ENCODE measurements around the gene ACSS1.

Gene ACSS1

GRCh38 chr20:25057234-25058050 lies 497 bp downstream of the ACSS1 start:
- DNase-seq: peak; percentile 72

DNA sequence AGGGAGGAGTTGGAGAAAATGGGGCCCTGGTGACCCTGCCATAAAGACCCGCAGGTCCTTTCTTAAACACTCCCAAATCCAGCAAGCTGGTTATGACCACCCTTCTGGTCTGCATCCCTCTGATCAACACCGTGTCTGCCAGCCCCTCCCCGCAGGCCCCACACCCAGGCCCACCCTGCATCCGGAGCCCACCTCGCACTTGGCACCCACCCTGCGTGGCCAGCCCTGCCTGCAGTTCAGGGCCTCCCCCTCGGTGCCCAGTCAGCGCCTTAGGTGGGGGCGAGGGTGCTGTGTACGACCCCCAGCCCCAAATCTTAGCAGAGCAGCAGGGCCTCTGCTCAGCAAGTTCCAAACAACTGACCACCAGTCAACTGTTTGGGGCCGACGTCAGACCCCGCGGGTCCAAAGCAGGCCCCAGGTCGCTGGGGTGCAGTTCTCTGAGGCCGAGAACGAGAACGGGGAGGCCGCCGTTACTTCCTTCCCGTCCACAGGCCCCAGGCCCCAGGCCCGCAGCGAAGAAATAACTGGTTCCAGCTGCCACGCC lies 1.2 kb downstream of the ACSS1 start:
- no peak for DNase-seq

- DNase-seq: no peak
Observed at GRCh38 chr20:25055711-25056495, 2.0 kb downstream of the ACSS1 start.

- peak; percentile 23 for DNase-seq
Observed at GRCh38 chr20:25054995-25055629, 2.8 kb downstream of the ACSS1 start.

DNA sequence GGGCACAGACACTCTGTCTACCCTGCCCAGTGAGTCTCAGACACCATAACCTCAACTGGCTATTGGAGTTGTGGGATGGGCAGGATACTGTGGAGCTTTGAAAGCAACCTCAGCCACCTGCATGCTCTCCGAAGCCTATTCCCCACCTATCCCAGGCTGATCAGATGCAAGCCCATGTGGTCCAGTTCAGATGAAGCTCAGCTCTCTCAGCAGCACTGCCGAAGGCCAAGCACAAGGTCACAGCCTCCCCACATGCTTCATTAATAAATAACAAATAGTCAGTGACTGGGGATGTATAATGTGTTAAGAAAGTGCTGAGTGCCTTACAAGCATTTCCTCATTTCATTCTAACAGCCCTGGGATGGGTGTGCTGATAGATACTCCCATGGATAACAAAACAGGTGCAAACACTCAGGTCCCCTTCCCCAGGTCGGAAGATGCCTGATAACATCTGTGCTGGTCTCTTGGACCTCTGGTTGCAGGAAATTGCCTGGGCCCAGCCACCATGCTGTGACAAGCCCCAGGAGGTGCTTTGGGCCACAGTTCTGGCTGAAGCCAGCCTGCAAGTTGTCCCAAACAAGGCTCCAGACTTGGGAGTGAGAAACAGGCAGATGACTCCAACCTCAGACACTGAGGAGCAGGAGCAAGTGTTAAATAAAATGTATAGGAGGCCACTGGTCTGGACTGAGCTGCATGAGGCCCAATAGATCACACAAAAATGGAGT lies 3.7 kb downstream of the ACSS1 start:
- DNase-seq: no peak

- DNase-seq: peak; percentile 5
Observed at GRCh38 chr20:25053255-25054031, 4.5 kb downstream of the ACSS1 start.

DNA sequence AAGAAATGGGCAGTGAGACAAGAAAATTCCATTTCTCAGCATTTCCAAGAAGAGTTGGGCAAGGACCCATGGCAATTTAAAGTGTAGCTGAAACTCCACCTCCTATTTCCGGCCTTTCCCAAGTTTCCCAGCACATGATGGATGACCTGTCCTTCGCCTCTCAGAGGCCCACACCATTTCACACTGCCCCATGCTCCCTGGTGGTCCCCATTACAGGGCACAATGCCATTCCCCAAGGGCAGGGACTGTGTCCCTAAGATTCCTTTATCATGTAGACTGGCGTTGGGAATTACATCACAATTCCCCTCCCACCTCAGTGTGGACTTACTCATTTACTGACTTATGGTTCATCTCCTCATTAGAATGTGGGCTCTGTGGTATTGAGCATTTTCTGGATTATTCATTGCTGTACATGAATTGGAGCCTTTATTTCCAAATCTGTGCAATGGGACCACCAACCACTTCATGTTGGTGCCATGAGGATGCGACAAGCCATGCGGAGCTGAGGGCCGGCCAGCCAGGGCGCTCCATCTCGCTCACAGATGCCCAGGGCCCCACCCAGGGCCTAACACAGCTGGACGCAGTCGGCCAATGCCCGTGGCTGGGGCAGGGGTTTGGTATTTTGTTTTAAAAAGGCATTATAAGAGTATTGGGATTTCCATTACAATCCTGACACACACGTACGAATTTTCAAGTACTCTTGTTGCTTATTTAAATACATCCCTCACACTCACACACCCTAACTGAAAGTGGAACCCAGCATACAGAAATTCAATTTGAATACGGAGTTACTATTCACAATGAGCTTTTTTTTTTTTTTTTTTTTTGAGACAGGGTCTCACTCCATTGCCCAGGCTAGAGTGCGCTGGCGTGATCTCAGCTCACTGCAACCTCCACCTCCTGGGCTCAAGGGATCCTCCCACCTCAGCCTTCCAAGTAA lies 5.4 kb downstream of the ACSS1 start:
- DNase-seq: no peak

DNA sequence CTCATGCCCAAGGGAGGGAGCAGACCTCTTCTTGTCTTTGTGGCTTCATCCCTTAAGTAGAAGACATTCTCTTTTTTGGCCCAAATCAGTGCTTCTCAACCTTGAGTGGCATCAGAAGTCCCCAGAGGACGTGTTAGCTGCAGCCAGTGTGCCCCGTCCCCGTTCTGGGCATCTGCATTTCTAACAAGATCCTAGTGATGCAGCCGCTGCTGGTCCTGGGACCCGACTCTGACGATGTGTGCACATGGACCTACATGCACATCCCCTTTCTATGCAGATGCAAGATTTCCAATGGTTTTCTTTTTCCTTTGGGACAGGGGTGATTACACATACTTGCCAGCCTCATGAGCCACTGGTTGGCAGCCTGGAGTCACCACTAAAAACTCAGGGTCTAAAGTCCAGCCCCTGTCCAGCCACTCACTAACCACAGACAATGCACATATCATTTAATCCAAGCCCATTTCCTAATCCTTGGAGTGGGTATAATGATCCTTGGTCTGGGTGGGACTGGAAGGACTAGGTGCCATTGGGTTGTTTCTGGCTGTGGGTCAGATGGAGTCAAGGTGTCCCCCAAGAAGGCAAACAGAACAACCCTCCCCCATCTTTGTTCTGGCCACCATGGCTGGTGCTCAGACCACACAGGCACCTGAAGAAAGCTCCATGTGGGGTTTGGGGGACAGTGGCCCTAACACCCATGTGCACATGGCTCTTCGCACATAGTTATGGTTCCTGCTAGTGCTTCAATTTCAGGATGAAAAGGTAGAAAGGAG lies 6.4 kb downstream of the ACSS1 start:
- DNase-seq: no peak

GRCh38 chr20:25050501-25051350 lies 7.2 kb downstream of the ACSS1 start:
- no peak for DNase-seq

DNA sequence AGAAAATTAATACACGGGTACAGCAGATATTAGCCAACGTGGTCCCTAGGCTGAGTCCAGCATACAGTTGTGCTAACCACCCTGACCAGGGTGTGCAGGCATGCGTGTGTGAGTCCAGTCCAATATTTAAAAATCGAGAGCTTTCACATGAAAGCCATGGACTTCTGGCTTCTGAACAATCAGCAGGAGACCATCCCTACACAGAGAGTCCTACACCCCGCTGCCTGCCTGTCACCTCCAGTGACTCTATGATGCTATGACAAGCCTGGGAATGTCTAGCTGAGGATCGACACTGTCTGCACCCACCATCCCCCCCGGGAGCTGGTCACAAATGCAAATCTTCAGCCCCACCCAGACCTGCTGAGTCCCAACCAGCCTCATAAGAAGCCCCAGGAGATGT lies 7.9 kb downstream of the ACSS1 start:
- DNase-seq: no peak

DNA sequence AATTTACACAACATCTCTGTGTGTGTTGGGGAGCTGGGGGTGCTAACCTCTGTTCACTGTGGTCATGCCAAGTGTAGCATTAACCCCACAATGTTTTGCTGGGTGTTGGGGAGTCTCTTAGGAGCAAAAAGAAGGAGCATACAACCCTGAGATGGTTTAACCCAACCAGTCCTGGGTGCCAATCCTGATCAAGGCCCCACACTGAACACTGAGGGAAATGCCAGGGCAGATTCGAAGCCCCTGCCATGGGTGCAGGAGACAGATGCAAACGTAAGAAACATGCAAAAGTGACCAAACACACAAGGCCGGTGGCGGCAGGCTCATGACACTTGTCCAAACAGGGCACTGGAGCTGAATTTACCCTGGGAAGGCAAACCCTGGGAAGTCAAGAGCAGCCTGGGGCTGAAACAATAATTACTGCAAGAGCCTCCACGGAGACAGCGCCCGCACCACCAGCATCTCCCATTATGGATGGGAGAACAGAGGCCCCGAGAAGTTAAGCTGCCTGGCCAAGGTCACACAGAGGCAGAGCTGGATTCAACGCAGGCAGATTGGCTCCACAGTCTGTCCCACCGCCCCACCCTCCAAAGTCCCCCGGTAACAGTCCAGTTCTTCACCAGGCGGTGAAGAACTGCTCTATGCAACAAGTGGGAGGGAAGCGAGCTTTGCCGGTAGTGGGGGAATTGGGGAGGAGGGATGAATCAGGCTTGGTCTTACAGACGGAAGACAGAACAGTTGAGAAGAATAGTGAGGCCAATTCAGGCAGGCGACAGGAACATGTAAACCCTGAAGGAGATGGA lies 8.5 kb downstream of the ACSS1 start:
- DNase-seq: no peak

DNA sequence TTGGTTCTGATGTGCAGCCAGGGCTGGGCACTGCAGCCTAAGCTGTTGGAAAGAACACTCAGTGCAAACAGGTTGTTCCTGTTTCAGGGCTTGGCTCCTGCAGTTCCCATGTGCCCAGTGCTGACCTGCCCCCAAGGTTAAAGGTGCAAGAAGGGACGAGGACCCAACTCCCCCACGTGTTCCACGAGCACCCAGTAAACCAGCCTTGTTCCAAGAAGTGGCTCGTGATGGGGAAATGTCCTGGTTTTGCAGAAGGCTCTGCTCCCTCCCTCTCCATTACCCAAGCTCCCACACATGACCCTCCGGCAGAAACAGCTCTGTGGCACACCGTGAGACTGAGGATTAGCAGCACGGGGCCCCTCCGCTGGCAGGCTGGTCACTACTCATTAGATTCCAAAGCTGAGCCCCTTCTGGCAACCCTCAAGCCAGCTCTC lies 9.4 kb downstream of the ACSS1 start:
- no peak for DNase-seq

DNA sequence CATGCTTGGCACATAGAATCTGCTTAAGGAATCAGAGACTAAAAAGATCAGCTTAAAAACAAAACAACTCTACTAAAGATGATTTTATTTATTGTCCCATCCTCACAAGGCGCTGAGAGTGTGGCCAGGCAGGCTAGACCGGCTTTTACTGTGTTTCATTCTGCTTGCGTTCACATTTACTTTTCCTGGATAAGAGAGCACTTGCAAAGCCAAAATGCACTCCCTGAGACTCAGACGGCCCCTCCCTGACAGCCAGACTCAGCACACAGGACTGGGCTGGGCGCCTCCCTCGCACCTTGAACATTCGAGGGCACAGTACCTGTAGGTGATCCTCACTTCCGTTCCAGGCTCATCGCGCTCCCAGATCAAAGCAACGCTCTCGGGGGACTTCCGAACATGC lies 10.2 kb downstream of the ACSS1 start:
- no peak for DNase-seq

DNA sequence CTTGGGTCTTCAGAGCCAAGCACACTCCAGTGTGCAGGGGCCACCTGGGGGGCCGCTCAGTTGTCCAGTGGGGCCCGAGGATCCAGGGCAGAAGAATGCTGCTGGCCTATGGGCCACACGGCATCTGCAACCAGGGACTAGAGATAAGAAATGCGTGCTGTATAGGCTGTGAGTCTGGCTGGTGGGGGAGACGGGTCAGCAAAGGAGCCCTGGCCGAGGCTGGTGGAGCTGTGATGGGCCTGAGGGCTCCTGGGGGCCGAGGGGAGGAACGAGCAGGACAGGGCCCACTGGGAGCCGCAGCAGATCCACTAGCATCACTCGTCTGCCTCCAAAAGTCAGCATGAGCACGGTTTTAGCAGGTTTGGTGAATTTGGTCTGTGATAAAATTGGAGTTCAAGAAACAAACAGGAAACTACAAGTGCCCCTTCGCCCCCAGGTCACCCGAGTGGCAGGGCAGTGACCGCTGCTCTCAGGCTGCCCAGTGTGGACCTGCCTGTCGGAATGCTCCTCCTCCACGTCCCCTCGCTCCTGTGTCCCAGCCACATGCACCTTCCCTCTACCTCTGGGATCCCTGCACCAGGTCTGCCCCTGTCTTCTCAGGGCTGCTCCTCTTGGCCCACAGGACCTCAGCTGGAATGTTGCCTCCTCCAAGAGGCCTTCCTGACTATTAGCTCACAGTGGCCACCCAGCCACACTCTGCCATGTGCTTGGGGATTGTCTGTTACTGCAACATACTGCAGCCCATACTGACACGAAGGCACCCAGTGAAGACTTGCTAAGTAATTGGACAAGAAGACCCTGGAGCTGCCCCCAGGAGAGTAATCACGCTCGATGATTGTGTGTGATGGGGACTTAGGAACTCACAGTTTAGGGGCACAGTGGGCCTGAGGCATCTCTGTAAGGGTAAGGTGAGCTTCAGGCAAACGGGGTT lies 10.9 kb downstream of the ACSS1 start:
- no peak for DNase-seq

DNA sequence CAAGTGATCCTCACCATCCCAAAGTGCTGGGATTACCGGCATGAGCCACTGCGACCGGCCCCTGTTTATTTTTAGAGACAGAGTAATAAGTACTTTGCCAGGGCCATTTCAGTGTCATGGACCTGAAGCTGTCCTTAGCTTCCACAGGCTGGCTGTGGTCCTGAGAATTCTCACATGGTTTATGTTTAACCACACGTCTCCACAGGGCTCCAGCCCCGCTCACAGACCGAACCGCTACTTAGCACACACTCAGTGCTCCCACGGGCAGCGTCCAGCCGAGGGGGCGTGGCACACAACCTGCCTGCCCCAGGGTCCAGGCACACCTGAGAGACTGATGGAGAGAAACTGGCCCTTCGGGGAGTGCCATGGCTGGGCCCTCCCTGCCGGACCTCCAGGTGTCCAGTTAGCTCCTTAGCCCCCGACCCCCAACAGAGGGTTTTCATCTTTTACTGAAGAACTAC lies 11.7 kb downstream of the ACSS1 start:
- DNase-seq: no peak

DNA sequence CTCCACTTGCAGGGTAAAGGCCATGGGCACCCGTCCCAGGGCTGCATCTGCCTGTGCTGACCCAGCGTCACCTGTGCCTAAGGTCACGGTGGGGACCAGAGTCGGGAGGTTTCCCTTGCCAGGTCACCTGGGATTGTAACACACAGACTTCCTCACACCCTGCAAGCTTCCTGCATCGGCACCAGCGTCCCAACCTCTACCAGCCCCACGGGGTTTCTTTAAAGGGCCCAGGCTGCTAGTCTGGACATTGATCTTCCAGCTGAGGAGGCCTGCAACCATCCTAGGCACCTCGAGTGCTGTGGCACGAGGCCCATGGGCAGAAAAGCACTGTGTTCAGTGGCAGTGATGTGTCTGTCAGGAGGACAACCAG lies 12.6 kb downstream of the ACSS1 start:
- DNase-seq: no peak

Data from suppressor macrophage treated with lipopolysaccharide for 4 hours (primary cell).